ENCODE measurements around the gene LCK. TPM values are rescaled to one million over a fixed set of nuclear protein-coding genes. Genes with fewer than 3 reads are reported as not detected.
"Not testable (repeated sequence)": the region's sequence is repeated elsewhere in the genome, so short reads cannot be mapped to it uniquely, and the experiment has no call there.

LCK gene
- total RNA-seq, 3 donors from 2014 or later = 187 to 238 (median 237) TPM

DNA sequence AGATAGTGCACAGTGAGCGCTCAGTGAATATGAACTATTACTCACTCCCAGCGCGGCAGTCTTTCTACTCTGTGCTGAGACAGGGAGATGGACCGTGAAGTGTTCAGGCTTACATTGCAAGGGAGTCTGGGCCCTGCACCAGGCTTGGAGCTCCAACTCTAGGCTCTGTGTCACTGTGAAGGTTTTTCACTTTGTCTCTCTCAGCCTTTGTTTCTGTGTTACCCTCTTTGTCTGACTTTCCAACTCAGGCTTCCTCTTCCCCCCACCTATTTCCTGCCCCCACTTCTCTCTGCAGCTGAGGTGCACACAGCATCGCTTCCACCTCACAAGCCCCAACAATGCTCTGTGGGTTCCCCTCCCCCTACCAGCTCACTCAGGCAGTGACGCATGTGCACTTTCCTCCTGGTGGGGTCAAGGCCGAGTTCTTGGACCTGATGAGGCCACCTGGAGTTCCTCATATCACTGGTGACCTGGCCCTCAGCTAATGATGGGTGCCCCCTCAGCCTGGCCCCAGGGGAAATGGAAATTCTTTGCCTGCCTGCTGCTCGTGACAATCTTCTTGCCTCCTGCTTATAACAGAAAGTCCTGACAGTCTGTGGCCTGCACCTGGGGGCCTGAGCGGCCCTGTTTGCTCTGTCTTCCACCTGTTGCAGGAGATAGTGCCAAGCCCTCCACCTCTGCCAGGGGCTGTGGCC, 1.1 kb upstream of the LCK start:
- peak; percentile 66 to 67 for ATAC-seq
- H3K36me3 Mint-ChIP-seq (ENCODE audit: insufficient read depth) = peaks cover 2% of the 10 kb centered on the region
- H3K9me3 Mint-ChIP-seq = no peaks in the 10 kb centered on the region
- no peaks in the 10 kb centered on the region for H3K27me3 Mint-ChIP-seq (ENCODE audit: low read depth)
- peaks cover 67% of the 10 kb centered on the region for H3K4me1 Mint-ChIP-seq (ENCODE audit: low read depth)
- peak; percentile 72 for DNase-seq
- H3K4me3 Mint-ChIP-seq = peak overlapping the region; percentile 99

DNA sequence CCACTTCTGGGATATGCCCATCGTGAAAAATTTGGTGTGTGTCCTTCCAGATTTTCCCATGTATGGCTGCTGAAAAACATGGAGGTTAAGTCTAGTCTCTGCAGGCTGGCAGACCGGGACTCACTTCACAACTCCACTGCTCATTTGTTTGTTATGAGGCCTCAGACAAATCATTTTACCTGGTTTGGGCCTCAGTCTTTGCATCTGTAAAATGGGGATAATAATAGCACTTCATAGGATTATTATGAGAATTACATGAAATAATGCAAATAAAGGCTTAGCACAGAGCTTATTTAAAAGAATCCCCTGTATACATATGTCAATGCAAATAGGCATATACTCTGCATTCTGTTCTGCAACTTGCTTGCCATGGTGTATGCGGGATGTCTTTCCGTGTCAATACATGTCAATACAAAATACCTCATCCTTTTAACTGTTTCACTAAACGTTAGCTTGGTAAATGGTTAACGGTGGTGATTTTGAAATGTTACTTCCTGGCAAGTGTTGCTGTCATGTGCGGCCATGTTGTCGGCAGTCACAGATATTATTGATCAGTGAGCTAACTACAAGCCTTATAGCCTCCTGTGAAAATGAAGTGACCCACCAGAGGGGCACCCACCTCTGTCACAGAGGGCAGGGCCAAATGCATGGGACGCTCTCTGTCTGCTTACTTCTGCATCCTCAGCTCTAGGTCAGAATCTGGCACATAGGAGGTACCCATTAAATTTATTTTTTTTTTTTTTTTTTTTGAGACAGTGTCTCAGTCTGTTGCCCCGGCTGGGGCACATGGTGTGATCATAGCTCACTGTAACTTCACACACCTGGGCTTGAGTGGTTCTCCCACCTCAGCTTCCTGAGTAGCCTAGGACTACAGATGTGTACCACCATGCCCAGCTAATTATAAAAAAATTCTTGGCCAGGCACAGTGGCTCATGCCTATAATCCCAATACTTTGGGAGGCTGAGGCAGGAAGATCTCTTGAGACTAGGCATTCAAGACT, 4.3 kb downstream of the LCK start:
- DNase-seq = no peak
- H3K4me1 Mint-ChIP-seq (ENCODE audit: low read depth) = peaks cover 58% of the 10 kb centered on the region
- no peak for ATAC-seq
- peak overlapping the region; percentile 76 for H3K4me3 Mint-ChIP-seq
- no peaks in the 10 kb centered on the region for H3K27me3 Mint-ChIP-seq (ENCODE audit: low read depth)
- no peaks in the 10 kb centered on the region for H3K9me3 Mint-ChIP-seq
- peaks cover 4% of the 10 kb centered on the region for H3K36me3 Mint-ChIP-seq (ENCODE audit: insufficient read depth)

- Mint-ChIP-seq H3K4me3 (peak overlapping the region; percentile 77), H3K4me1 (ENCODE audit: low read depth) (peaks cover 53% of the 10 kb centered on the region), H3K27me3 (ENCODE audit: low read depth) (no peaks in the 10 kb centered on the region), H3K36me3 (ENCODE audit: insufficient read depth) (peaks cover 9% of the 10 kb centered on the region), H3K9me3 (no peaks in the 10 kb centered on the region)
- peak; percentile 19 to 30 for ATAC-seq
- no peak for DNase-seq
These were observed 5.6 kb downstream of the LCK start for GRCh38 chr1:32256473-32257226.

GRCh38 chr1:32257227-32257508, 6.1 kb downstream of the LCK start:
- Mint-ChIP-seq H3K9me3 (no peaks in the 10 kb centered on the region), H3K4me3 (peak overlapping the region; percentile 77), H3K27me3 (ENCODE audit: low read depth) (no peaks in the 10 kb centered on the region), H3K4me1 (ENCODE audit: low read depth) (peaks cover 49% of the 10 kb centered on the region), H3K36me3 (ENCODE audit: insufficient read depth) (peaks cover 6% of the 10 kb centered on the region)
- ATAC-seq = no peak
- no peak for DNase-seq

DNA sequence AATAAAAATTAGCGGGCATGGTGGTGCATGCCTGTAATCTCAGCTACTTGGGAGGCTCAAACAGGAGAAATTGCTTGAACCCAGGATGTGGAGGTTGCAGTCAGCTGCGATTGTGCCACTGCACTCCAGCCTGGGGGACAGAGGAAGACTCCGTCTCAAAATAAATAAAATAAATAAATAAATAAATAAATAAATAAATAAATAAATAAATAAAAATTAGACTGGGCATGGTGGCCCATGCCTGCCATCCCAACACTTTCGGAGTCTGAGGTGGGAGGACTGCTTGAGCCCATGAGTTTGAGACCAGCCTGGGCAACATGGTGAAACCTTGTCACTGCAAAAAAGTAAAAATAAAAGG, 12.2 kb downstream of the LCK start:
- Mint-ChIP-seq H3K36me3 (ENCODE audit: insufficient read depth) (peaks cover 12% of the 10 kb centered on the region), H3K4me1 (ENCODE audit: low read depth) (peaks cover 45% of the 10 kb centered on the region)
- not testable (repeated sequence) for ATAC-seq

DNA sequence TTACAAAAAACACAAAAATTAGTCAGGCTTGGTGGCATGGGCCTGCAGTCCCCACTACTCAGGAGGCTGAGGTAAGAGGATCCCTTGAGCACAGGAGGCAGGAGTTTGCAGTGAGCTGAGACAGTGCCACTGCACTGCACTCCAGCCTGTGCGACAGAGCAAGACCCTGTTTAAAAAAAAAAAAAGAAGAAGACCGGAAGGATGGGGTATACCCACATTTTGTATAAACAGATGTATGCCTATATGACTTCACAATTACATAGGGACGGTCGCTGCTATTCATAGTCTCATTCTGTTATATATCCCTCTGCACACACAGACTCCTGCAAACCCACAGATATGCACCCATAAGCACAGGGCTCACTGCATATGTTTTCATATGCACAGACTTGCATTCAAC, 12.7 kb downstream of the LCK start:
- ATAC-seq (peak; percentile 53 to 60), DNase-seq (no peak)
- Mint-ChIP-seq H3K36me3 (ENCODE audit: insufficient read depth) (peaks cover 12% of the 10 kb centered on the region), H3K27me3 (ENCODE audit: low read depth) (no peaks in the 10 kb centered on the region), H3K4me3 (peak overlapping the region; percentile 34), H3K9me3 (no peaks in the 10 kb centered on the region), H3K4me1 (ENCODE audit: low read depth) (peaks cover 44% of the 10 kb centered on the region)

More for the DNA sequence above, 12.2 kb downstream of the LCK start:
- not testable (repeated sequence) for H3K9me3 Mint-ChIP-seq; H3K27me3 Mint-ChIP-seq (ENCODE audit: low read depth); DNase-seq; H3K4me3 Mint-ChIP-seq

- H3K27me3 Mint-ChIP-seq (ENCODE audit: low read depth) = no peaks in the 10 kb centered on the region
- no peak overlapping the region for H3K4me3 Mint-ChIP-seq
- DNase-seq (no peak), ATAC-seq (no peak)
- H3K4me1 Mint-ChIP-seq (ENCODE audit: low read depth) = peaks cover 43% of the 10 kb centered on the region
- H3K9me3 Mint-ChIP-seq = no peaks in the 10 kb centered on the region
- peaks cover 6% of the 10 kb centered on the region for H3K36me3 Mint-ChIP-seq (ENCODE audit: insufficient read depth)
These were observed 14.8 kb downstream of the LCK start for GRCh38 chr1:32265846-32266245.

DNA sequence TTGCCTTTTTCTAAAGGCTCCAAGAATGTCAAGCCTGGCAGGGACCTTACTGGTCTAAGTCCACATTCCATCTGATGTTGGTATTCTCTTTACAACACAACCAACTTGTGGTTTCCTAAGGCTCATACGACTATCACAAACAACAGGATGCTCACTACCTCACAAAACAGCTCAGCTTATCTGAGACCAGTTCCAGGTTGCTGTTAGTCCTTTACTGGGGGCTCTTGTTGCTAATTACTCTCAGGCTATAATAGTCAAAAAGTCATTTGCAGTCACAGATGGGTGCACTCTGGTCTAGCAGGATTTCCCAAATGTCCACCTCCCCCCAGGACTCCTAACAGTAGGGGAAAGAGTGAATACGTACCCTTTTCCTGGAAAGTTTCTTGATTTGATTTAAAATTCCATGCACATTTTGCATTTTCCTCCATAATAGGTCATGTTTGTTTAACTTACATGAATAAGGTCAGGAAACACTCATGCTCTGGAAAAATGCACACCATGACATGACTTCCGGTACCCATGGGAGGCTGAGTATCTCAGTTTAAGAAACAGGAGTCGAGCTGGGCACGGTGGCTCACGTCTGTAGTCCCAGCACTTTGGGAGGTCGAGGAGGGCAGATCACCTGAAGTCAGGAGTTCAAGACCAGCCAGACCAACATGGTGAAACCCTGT, 16.0 kb downstream of the LCK start:
- Mint-ChIP-seq H3K9me3 (no peaks in the 10 kb centered on the region), H3K4me1 (ENCODE audit: low read depth) (peaks cover 55% of the 10 kb centered on the region), H3K4me3 (peak overlapping the region; percentile 63), H3K36me3 (ENCODE audit: insufficient read depth) (peaks cover 6% of the 10 kb centered on the region), H3K27me3 (ENCODE audit: low read depth) (no peaks in the 10 kb centered on the region)
- peak; percentile 24 to 34 for ATAC-seq
- DNase-seq = no peak

DNA sequence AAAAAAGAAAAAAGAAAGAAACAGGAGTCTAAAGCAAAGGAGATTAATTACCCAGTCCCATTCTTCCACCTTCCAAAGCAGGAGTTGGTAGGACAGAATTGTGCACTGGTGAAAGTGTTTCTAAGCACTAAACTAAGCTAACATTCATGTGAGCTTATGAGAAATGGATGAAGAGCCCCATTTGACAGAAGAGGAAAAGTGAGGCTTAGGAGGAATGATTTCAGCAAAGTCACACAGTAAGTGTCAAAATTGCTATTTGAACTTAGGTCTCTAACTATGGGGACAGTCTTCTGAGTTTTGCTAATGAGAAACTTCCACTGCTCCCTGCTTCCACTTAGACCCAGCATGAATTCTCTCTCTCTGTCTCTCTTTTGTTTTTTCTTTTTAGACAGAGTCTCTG, 18.7 kb downstream of the LCK start:
- Mint-ChIP-seq H3K36me3 (ENCODE audit: insufficient read depth) (peaks cover 13% of the 10 kb centered on the region), H3K9me3 (no peaks in the 10 kb centered on the region)

GRCh38 chr1:32272557-32273390, 21.7 kb downstream of the LCK start:
- peak overlapping the region; percentile 67 for H3K4me3 Mint-ChIP-seq
- no peaks in the 10 kb centered on the region for H3K27me3 Mint-ChIP-seq (ENCODE audit: low read depth)
- H3K9me3 Mint-ChIP-seq = no peaks in the 10 kb centered on the region
- peaks cover 11% of the 10 kb centered on the region for H3K36me3 Mint-ChIP-seq (ENCODE audit: insufficient read depth)
- DNase-seq (peak; percentile 41), ATAC-seq (peak; percentile 16 to 38)
- peaks cover 55% of the 10 kb centered on the region for H3K4me1 Mint-ChIP-seq (ENCODE audit: low read depth)

More for the DNA sequence above, 18.7 kb downstream of the LCK start:
- DNase-seq = no peak
- Mint-ChIP-seq H3K4me3 (no peak overlapping the region), H3K27me3 (ENCODE audit: low read depth) (no peaks in the 10 kb centered on the region), H3K4me1 (ENCODE audit: low read depth) (peaks cover 64% of the 10 kb centered on the region)
- ATAC-seq = no peak

- peaks cover 55% of the 10 kb centered on the region for H3K4me1 Mint-ChIP-seq (ENCODE audit: low read depth)
- no peaks in the 10 kb centered on the region for H3K27me3 Mint-ChIP-seq (ENCODE audit: low read depth)
- peak; percentile 85 to 90 for ATAC-seq
- DNase-seq = peak; percentile 84
- H3K9me3 Mint-ChIP-seq = no peaks in the 10 kb centered on the region
- H3K4me3 Mint-ChIP-seq = peak overlapping the region; percentile 67
- peaks cover 13% of the 10 kb centered on the region for H3K36me3 Mint-ChIP-seq (ENCODE audit: insufficient read depth)
These were observed 22.5 kb downstream of the LCK start for GRCh38 chr1:32273391-32274208.

- Mint-ChIP-seq H3K4me3 (peak overlapping the region; percentile 38), H3K4me1 (ENCODE audit: low read depth) (peaks cover 48% of the 10 kb centered on the region), H3K9me3 (no peaks in the 10 kb centered on the region), H3K27me3 (ENCODE audit: low read depth) (no peaks in the 10 kb centered on the region), H3K36me3 (ENCODE audit: insufficient read depth) (peaks cover 25% of the 10 kb centered on the region)
- no peak for ATAC-seq
- DNase-seq = no peak
These were observed 23.7 kb downstream of the LCK start for GRCh38 chr1:32274646-32275340.

Data from activated T-cell treated with anti-CD3 and anti-CD28 coated beads, Interleukin-2, amount 50 U/mL, for 4 hours (primary cell).